ENCODE results near the gene NHSL2.

- TF ChIP-seq CTCF (IDR thresholded peaks at IDR 0.05) (no peak), POLR2A (IDR thresholded peaks at IDR 0.05) (no peak)
These were observed 18.2 kb downstream of the NHSL2 start for GRCh38 chrX:71928856-71929255.

All from uterus (tissue), 2 donors.